Activated CD8-positive, alpha-beta memory T cell treated with anti-CD3 and anti-CD28 coated beads for 4 hours (primary cell): ENCODE results near the gene SLC25A6.
A peak's percentile ranks its signal among the peaks of the same experiment; 100 is the strongest.
"Not testable (repeated sequence)": the region's sequence is repeated elsewhere in the genome, so short reads cannot be mapped to it uniquely, and the experiment has no call there.

Source experiments
- DNase-seq, 2 donors: peaks; one replicate each; pipeline ENCODE4 v3.0.0-alpha.2; 2020; ENCODE audit warnings: low read depth in 2 of 2

Gene SLC25A6

GRCh38 chrX:1391707-1392375 lies at the start of gene SLC25A6:
TSS of gene SLC25A6 (minus strand) at chrX:1392113. CDS start at chrX:1392009, 104 bp downstream.
- peak; percentile 99 for DNase-seq

- no peak for DNase-seq
These were observed 48.6 kb upstream of the SLC25A6 start for GRCh38 chrX:1440506-1440905.

- no peak for DNase-seq
These were observed 43.5 kb upstream of the SLC25A6 start for GRCh38 chrX:1435241-1435895.

- no peak for DNase-seq
These were observed 42.9 kb upstream of the SLC25A6 start for GRCh38 chrX:1434871-1435240.

- no peak for DNase-seq
These were observed 41.9 kb upstream of the SLC25A6 start for GRCh38 chrX:1433646-1434357.

- DNase-seq: no peak
These were observed 38.5 kb upstream of the SLC25A6 start for GRCh38 chrX:1430451-1430850.

GRCh38 chrX:1427756-1428155 lies 35.8 kb upstream of the SLC25A6 start:
- no peak for DNase-seq

GRCh38 chrX:1426321-1426720 lies 34.4 kb upstream of the SLC25A6 start:
- not testable (repeated sequence) for DNase-seq

- no peak for DNase-seq
These were observed 33.5 kb upstream of the SLC25A6 start for GRCh38 chrX:1425381-1425780.

- DNase-seq: no peak
These were observed 32.4 kb upstream of the SLC25A6 start for GRCh38 chrX:1424147-1424851.

GRCh38 chrX:1423215-1423614 lies 31.3 kb upstream of the SLC25A6 start:
- DNase-seq: no peak

GRCh38 chrX:1422135-1422465 lies 30.2 kb upstream of the SLC25A6 start:
- DNase-seq: no peak

GRCh38 chrX:1421433-1422134 lies 29.7 kb upstream of the SLC25A6 start:
- DNase-seq: no peak

GRCh38 chrX:1420371-1420770 lies 28.5 kb upstream of the SLC25A6 start:
- DNase-seq: no peak

GRCh38 chrX:1419545-1420355 lies 27.8 kb upstream of the SLC25A6 start:
- no peak for DNase-seq

GRCh38 chrX:1418901-1419544 lies 27.1 kb upstream of the SLC25A6 start:
- DNase-seq: no peak

- DNase-seq: no peak
These were observed 26.2 kb upstream of the SLC25A6 start for GRCh38 chrX:1417921-1418771.

GRCh38 chrX:1416965-1417760 lies 25.2 kb upstream of the SLC25A6 start:
- DNase-seq: no peak

GRCh38 chrX:1416327-1416784 lies 24.4 kb upstream of the SLC25A6 start:
- DNase-seq: no peak
